Keratinocyte (primary cell): Measurements from ENCODE around the gene SETBP1. TPM values are rescaled to one million over a fixed set of nuclear protein-coding genes. Genes with fewer than 3 reads are reported as not detected.
"Not testable (repeated sequence)": the region's sequence is repeated elsewhere in the genome, so short reads cannot be mapped to it uniquely, and the experiment has no call there.

Experiments used
- DNase-seq: peaks from one replicate; pipeline ENCODE4 v3.0.0-alpha.2; 2011; ENCODE audit warnings: low read depth, missing footprints, low spot score
- FAIRE-seq: peaks from 2 replicates; lab custom pipeline; 2011; peaks lifted over from hg19 to GRCh38; lab: Jason Lieb, UNC
- H2AFZ ChIP-seq: 2 replicates; pipeline ENCODE4 v1.6.0; 2012; ENCODE audit warnings: low read length, control low read depth, inconsistent platforms; ENCODE audit not compliant: control insufficient read depth
- H3K27ac ChIP-seq: 2 replicates; pipeline ENCODE4 v1.5.1; 2011; ENCODE audit warnings: low read length; ENCODE audit not compliant: control insufficient read depth, insufficient read depth
- H3K27me3 ChIP-seq: 3 replicates; pipeline ENCODE4 v1.6.0; 2011; ENCODE audit warnings: low read length; ENCODE audit not compliant: control insufficient read depth, insufficient read depth; ENCODE audit errors: extremely low read depth
- H3K36me3 ChIP-seq, 2 experiments: 2 replicates in 1 of 2; 3 replicates in 1 of 2; pipeline ENCODE4 v1.5.1; 2011; ENCODE audit warnings: low read length in 2 of 2, mild to moderate bottlenecking in 1 of 2; ENCODE audit not compliant: control insufficient read depth in 2 of 2, insufficient read depth in 2 of 2; ENCODE audit errors: extremely low read depth in 1 of 2
- H3K4me1 ChIP-seq: 3 replicates; pipeline ENCODE4 v1.5.1; 2011; ENCODE audit warnings: low read length; ENCODE audit not compliant: control insufficient read depth, insufficient read depth; ENCODE audit errors: extremely low read depth
- H3K4me2 ChIP-seq: 3 replicates; pipeline ENCODE4 v1.6.0; 2011; ENCODE audit warnings: low read depth, low read length; ENCODE audit not compliant: control insufficient read depth, insufficient read depth; ENCODE audit errors: extremely low read depth
- H3K4me3 ChIP-seq, 3 experiments: fragments of 200-600 bp in 1 of 3; sonication (generic) in 1 of 3; 2 replicates in 2 of 3; 3 replicates in 1 of 3; pipeline ENCODE4 v1.5.1; 2011 to 2016; ENCODE audit warnings: low read length in 3 of 3, mild to moderate bottlenecking in 3 of 3, control low read depth in 2 of 3, inconsistent platforms in 1 of 3, low read depth in 1 of 3, mixed read lengths in 1 of 3, mixed run types in 1 of 3, moderate library complexity in 1 of 3; ENCODE audit not compliant: control insufficient read depth in 2 of 3, insufficient read depth in 2 of 3; ENCODE audit errors: extremely low read depth in 1 of 3
- H3K79me2 ChIP-seq: 2 replicates; pipeline ENCODE4 v1.6.0; 2012; ENCODE audit warnings: low read length; ENCODE audit not compliant: control insufficient read depth, insufficient read depth
- H3K9ac ChIP-seq: 3 replicates; pipeline ENCODE4 v1.6.0; 2011; ENCODE audit warnings: low read length; ENCODE audit not compliant: control insufficient read depth, insufficient read depth; ENCODE audit errors: extremely low read depth
- H3K9me1 ChIP-seq: 3 replicates; pipeline ENCODE4 v1.6.0; 2011; ENCODE audit warnings: low read length; ENCODE audit not compliant: control insufficient read depth, insufficient read depth; ENCODE audit errors: extremely low read depth
- H3K9me3 ChIP-seq: 2 replicates; pipeline ENCODE4 v1.5.1; 2012; ENCODE audit warnings: low read depth, low read length; ENCODE audit not compliant: control insufficient read depth
- H4K20me1 ChIP-seq: 3 replicates; pipeline ENCODE4 v1.6.0; 2011; ENCODE audit warnings: low read length; ENCODE audit not compliant: control insufficient read depth, insufficient read depth; ENCODE audit errors: extremely low read depth
- CTCF ChIP-seq, 3 experiments: IDR thresholded peaks in 1 of 3; conservative IDR thresholded peaks in 1 of 3; optimal IDR thresholded peaks in 1 of 3; 2 replicates in 2 of 3; 3 replicates in 1 of 3; pipeline versions ENCODE3 to v1.5.1; 2011; ENCODE audit warnings: low read length in 3 of 3, mild to moderate bottlenecking in 3 of 3, moderate library complexity in 2 of 3, control low read depth in 1 of 3, inconsistent platforms in 1 of 3; ENCODE audit not compliant: insufficient read depth in 2 of 3; ENCODE audit errors: extremely low read depth in 1 of 3
- EZH2 ChIP-seq: IDR thresholded peaks from one replicate; pipeline ENCODE4 v1.6.1; 2012; ENCODE audit warnings: inconsistent platforms, mild to moderate bottlenecking, low read length, moderate library complexity
- dilution Hi-C: fragments of 300-500 bp; cut with MboI; formaldehyde crosslinking; loops from one replicate; pipeline ENCODE4 v1.7.0; 2020; ENCODE audit warnings: low sequenced_read_pairs; ENCODE audit not compliant: extremely low pct_ligation_motif_present
- polyA plus RNA-seq, 5 experiments: library from polyadenylated mRNA; depleted of rRNA in 3 of 5; stranded (reverse) in 3 of 5; stranded (forward) in 1 of 5; unstranded in 1 of 5; fragments of >200 nt; gene quantifications; 1 replicate in 1 of 5; 2 replicates in 3 of 5; 3 replicates in 1 of 5; pipeline versions ENCODE4 v1.2.1 to v1.2.3, GENCODE V29; 2011 to 2012; ENCODE audit warnings: missing spikeins in 2 of 5, low read depth in 1 of 5, low replicate concordance in 1 of 5

Gene SETBP1
- polyA plus RNA-seq, 1 donor (not counting 4 experiments of a cell fraction or from before 2014, with no cell fraction given): 3.3 TPM

GRCh38 chr18:44716697-44717163 is 36.0 kb downstream of the SETBP1 start:
- Histone ChIP-seq H3K36me3 (peaks cover 4% of the 10 kb centered on the region in 2 experiments), H3K9me3 (no peaks in the 10 kb centered on the region), H3K9me1 (no peaks in the 10 kb centered on the region), H3K9ac (no peak overlapping the region), H3K4me1 (peaks cover 14% of the 10 kb centered on the region), H3K79me2 (no peaks in the 10 kb centered on the region), H2AFZ (no peak overlapping the region), H3K4me2 (no peak overlapping the region), H3K27ac (no peak overlapping the region), H3K4me3 (no peak overlapping the region), H3K27me3 (no peaks in the 10 kb centered on the region), H4K20me1 (no peaks in the 10 kb centered on the region)
- TF ChIP-seq EZH2 (no peak), CTCF (optimal IDR thresholded peaks at IDR 0.05 in 1 of 3, IDR thresholded peaks at IDR 0.05 in 1 of 3, conservative IDR thresholded peaks at IDR 0.05 in 1 of 3; ENCODE audit: extremely low read depth in 1 of 3, insufficient read depth in 2 of 3, low read length in 3 of 3) (no peak)
- FAIRE-seq: peak; percentile 76
- dilution Hi-C loops: no loop called here
- DNase-seq: no peak

GRCh38 chr18:44719519-44720060 is 38.9 kb downstream of the SETBP1 start:
- no peaks in the 10 kb centered on the region for H3K9me3 ChIP-seq
- no peaks in the 10 kb centered on the region for H3K27me3 ChIP-seq
- no peaks in the 10 kb centered on the region for H4K20me1 ChIP-seq
- FAIRE-seq: no peak
- peaks cover 0 to 4% of the 10 kb centered on the region in 2 experiments for H3K36me3 ChIP-seq
- no peak overlapping the region for H2AFZ ChIP-seq
- TF ChIP-seq EZH2: no peak
- TF ChIP-seq CTCF (optimal IDR thresholded peaks at IDR 0.05 in 1 of 3, IDR thresholded peaks at IDR 0.05 in 1 of 3, conservative IDR thresholded peaks at IDR 0.05 in 1 of 3; ENCODE audit: extremely low read depth in 1 of 3, insufficient read depth in 2 of 3, low read length in 3 of 3): no peak
- H3K79me2 ChIP-seq: no peaks in the 10 kb centered on the region
- H3K27ac ChIP-seq: no peak overlapping the region
- H3K4me1 ChIP-seq: peaks cover 14% of the 10 kb centered on the region
- dilution Hi-C loops: no loop called here
- H3K9me1 ChIP-seq: no peaks in the 10 kb centered on the region
- H3K4me3 ChIP-seq: no peak overlapping the region
- no peak for DNase-seq
- no peak overlapping the region for H3K4me2 ChIP-seq
- no peak overlapping the region for H3K9ac ChIP-seq

- DNase-seq, H3K4me3 ChIP-seq, H3K27me3 ChIP-seq, dilution Hi-C loops, H2AFZ ChIP-seq, H3K9me3 ChIP-seq, H3K36me3 ChIP-seq, FAIRE-seq, H3K27ac ChIP-seq, H4K20me1 ChIP-seq, H3K4me2 ChIP-seq, H3K9me1 ChIP-seq, H3K9ac ChIP-seq, H3K79me2 ChIP-seq: not testable (repeated sequence)
- H3K4me1 ChIP-seq: peaks cover 15% of the 10 kb centered on the region
Measured at GRCh38 chr18:44721748-44722147, 41.1 kb downstream of the SETBP1 start.
